Measurements from ENCODE around the gene FRMD1. TPM values are rescaled to one million over a fixed set of nuclear protein-coding genes. Genes with fewer than 3 reads are reported as not detected.

Gene FRMD1
- total and polyA plus RNA-seq, 8 donors = 0.02 to 0.15 TPM; not detected in 6

DNA sequence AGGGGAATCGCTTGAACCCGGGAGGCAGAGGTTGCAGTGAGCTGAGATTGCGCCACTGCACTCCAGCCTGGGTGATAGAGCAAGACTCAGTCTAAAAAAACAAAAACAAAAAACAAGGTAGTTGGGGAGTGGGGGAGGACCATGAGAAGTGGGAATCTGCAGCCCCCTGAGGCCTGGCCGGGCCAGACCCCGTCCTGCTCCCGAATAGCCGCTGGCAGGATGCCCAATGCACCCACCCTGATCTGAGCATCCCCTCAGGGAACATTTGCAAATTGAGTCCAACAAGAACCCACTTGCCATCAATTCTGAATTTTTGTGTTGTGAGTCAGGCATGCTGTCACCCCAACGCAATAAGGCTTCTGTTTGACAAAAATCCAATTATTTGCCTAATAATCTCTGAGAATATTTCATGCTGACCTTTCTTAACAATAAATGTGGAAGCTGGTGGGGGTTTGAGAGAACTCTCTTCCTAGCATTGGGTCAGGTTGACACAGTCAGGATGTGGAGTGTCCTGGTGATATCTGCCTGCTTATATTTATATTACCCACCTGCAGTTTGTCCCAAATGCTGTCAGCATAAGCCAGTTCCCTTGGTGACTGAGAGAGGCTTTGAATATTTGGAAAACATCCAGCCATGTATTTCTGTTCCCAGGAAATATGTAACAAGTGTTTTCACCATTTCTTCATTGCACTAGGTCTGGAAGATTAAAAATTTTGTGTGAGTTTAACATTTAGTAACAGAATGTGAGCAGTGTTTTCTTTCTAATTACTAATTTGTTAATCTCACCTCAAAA lies 28.4 kb upstream of the FRMD1 start:
- ATAC-seq (peak; percentile 48 to 74 (median 62)), DNase-seq (peak in 2 of 6 donors; percentile 47 to 58), FAIRE-seq (no peak)
- peaks cover 1 to 9% (median 5%) of the 10 kb centered on the region in 3 donors for H3K4me1 ChIP-seq
- intact Hi-C loops (cut with DNase I) = no loop called here
- no peaks in the 10 kb centered on the region for H3K27me3 ChIP-seq
- no peak overlapping the region for H3K4me3 ChIP-seq
- no peaks in the 10 kb centered on the region for H3K9me3 ChIP-seq
- TF ChIP-seq, protein P1, sequence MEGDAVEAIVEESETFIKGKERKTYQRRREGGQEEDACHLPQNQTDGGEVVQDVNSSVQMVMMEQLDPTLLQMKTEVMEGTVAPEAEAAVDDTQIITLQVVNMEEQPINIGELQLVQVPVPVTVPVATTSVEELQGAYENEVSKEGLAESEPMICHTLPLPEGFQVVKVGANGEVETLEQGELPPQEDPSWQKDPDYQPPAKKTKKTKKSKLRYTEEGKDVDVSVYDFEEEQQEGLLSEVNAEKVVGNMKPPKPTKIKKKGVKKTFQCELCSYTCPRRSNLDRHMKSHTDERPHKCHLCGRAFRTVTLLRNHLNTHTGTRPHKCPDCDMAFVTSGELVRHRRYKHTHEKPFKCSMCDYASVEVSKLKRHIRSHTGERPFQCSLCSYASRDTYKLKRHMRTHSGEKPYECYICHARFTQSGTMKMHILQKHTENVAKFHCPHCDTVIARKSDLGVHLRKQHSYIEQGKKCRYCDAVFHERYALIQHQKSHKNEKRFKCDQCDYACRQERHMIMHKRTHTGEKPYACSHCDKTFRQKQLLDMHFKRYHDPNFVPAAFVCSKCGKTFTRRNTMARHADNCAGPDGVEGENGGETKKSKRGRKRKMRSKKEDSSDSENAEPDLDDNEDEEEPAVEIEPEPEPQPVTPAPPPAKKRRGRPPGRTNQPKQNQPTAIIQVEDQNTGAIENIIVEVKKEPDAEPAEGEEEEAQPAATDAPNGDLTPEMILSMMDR (IDR thresholded peaks at IDR 0.05) = no peak
- H3K27ac ChIP-seq = no peak overlapping the region
- no peaks in the 10 kb centered on the region for H3K36me3 ChIP-seq
- 75 to 81% methylated on average over 8 of the region's 8 CpGs for WGBS, 2 donors

GRCh38 chr6:168106633-168107005 lies 27.6 kb upstream of the FRMD1 start:
- 78 to 90% methylated on average over 3 of the region's 3 CpGs for WGBS, 2 donors
- no peak overlapping the region for H3K27ac ChIP-seq
- H3K9me3 ChIP-seq = no peaks in the 10 kb centered on the region
- ATAC-seq = no peak
- TF ChIP-seq, protein P1 (IDR thresholded peaks at IDR 0.05) = no peak
- no peaks in the 10 kb centered on the region for H3K27me3 ChIP-seq
- no peak overlapping the region for H3K4me3 ChIP-seq
- no peak for FAIRE-seq
- H3K36me3 ChIP-seq = no peaks in the 10 kb centered on the region
- no peak for DNase-seq
- intact Hi-C loops (cut with DNase I) = no loop called here
- H3K4me1 ChIP-seq = peaks cover 4 to 9% (median 5%) of the 10 kb centered on the region in 3 donors

DNA sequence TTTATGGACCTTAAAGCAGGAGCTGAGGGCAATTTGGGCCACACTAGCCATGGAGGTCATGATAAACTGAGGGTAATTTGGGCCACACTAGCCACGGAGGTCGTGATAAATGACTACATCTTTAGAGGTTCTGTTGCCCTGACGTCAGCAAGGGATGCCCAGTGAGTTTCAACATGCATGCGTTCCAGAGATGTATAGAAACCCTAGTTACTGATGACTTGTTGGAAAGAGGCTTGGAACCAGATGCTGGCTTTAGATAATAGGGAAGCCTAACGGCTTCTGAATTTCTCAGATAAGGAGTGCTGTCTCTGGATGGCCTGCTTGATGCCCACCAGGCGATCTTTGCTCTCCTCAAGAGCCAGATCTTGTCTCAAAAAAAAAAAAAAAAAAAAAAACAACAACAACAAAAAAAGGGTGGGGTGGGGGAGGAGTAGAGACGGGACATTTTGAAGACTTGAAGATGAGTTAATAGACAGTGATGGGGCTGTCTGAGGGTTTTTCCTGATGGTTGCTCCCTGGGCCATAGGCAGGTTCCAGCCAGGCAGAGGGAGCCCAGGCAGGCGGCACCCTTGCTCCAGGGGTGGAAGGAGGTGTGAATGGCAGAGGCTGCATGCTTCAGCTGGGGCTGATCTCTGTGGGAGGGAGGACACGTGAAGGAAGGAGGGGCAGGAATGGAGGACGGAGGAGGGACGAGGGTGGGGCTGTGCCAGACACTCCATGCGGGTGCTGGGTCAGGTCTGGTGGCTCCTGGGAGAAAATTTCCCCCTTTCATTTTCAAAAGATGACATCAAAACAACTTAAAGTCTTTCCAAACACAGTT lies 27.0 kb upstream of the FRMD1 start:
- Histone ChIP-seq H3K36me3 (no peaks in the 10 kb centered on the region), H3K4me1 (peaks cover 4 to 9% (median 5%) of the 10 kb centered on the region in 3 donors), H3K27me3 (no peaks in the 10 kb centered on the region), H3K27ac (no peak overlapping the region), H3K9me3 (no peaks in the 10 kb centered on the region), H3K4me3 (no peak overlapping the region)
- FAIRE-seq (no peak), ATAC-seq (peak in 1 of 4 donors; percentile 21), DNase-seq (peak in 2 of 6 donors; percentile 37 to 43)
- intact Hi-C loops (cut with DNase I) = no loop called here
- TF ChIP-seq, protein P1 (IDR thresholded peaks at IDR 0.05) = no peak
- 73 to 78% methylated on average over 12 of the region's 12 CpGs for WGBS, 2 donors

GRCh38 chr6:168104636-168105035 lies 25.6 kb upstream of the FRMD1 start:
- Histone ChIP-seq H3K4me3 (no peak overlapping the region), H3K9me3 (no peaks in the 10 kb centered on the region), H3K27ac (no peak overlapping the region), H3K27me3 (no peaks in the 10 kb centered on the region), H3K4me1 (peaks cover 4 to 9% (median 5%) of the 10 kb centered on the region in 3 donors), H3K36me3 (no peaks in the 10 kb centered on the region)
- FAIRE-seq (no peak), ATAC-seq (no peak), DNase-seq (peak in 2 of 6 donors; percentile 10 to 13)
- intact Hi-C loops (cut with DNase I) = no loop called here
- 94 to 95% methylated on average over 10 of the region's 10 CpGs for WGBS, 2 donors
- TF ChIP-seq, protein P1 (IDR thresholded peaks at IDR 0.05) = no peak

Data from pancreas (tissue), 10 donors.